Neural progenitor cell (in vitro differentiated cells): Measurements from ENCODE around the gene RAC2. TPM values are rescaled to one million over a fixed set of nuclear protein-coding genes. Genes with fewer than 3 reads are reported as not detected.
"Not testable (repeated sequence)": the region's sequence is repeated elsewhere in the genome, so short reads cannot be mapped to it uniquely, and the experiment has no call there.

Experiments used
- DNase-seq: peaks from one replicate; pipeline ENCODE4 v3.0.0-alpha.2; 2016; ENCODE audit warnings: low spot score
- H2AFZ ChIP-seq: fragments of 200-600 bp; sonication (generic); replicated peaks from 2 replicates; pipeline ENCODE4 v1.6.1; 2016; ENCODE audit warnings: antibody characterized with exemption
- H3F3A ChIP-seq: fragments of 200-600 bp; sonication (generic); 2 replicates; pipeline ENCODE4 v1.6.1; 2016; ENCODE audit warnings: antibody characterized with exemption, low read depth
- H3K27ac ChIP-seq: fragments of 200-600 bp; sonication (generic); 2 replicates; pipeline ENCODE4 v1.5.1; 2016; ENCODE audit warnings: mild to moderate bottlenecking
- H3K27me3 ChIP-seq: fragments of 200-600 bp; sonication (generic); 2 replicates; pipeline ENCODE4 v1.6.1; 2016; ENCODE audit warnings: mild to moderate bottlenecking, moderate library complexity
- H3K36me3 ChIP-seq: fragments of 200-600 bp; sonication (generic); 2 replicates; pipeline ENCODE4 v1.5.1; 2016
- H3K4me1 ChIP-seq: fragments of 200-600 bp; sonication (generic); 2 replicates; pipeline ENCODE4 v1.6.1; 2016; ENCODE audit warnings: mixed run types
- H3K4me2 ChIP-seq: fragments of 200-600 bp; sonication (generic); 2 replicates; pipeline ENCODE4 v1.6.1; 2016
- H3K4me3 ChIP-seq: fragments of 200-600 bp; sonication (generic); 2 replicates; pipeline ENCODE4 v1.5.1; 2016
- H3K79me2 ChIP-seq: fragments of 200-600 bp; sonication (generic); 2 replicates; pipeline ENCODE4 v1.6.1; 2016; ENCODE audit warnings: low read depth
- H3K9ac ChIP-seq: fragments of 200-600 bp; sonication (generic); 2 replicates; pipeline ENCODE4 v1.6.1; 2016
- H3K9me3 ChIP-seq: fragments of 200-600 bp; sonication (generic); 2 replicates; pipeline ENCODE4 v1.5.1; 2016; ENCODE audit warnings: low read depth
- H4K20me1 ChIP-seq: fragments of 200-600 bp; sonication (generic); 2 replicates; pipeline ENCODE4 v1.6.1; 2016; ENCODE audit warnings: low read depth
- H3K27ac Mint-ChIP-seq: 3 replicates; pipeline ENCODE4 v1.8.0; 2021; ENCODE audit warnings: mixed read lengths
- H3K27me3 Mint-ChIP-seq: 2 replicates; pipeline ENCODE4 v1.8.0; 2022; ENCODE audit warnings: low read depth, mild to moderate bottlenecking, inconsistent platforms, moderate library complexity, mixed read lengths; ENCODE audit not compliant: insufficient read depth
- H3K36me3 Mint-ChIP-seq: 3 replicates; pipeline ENCODE4 v1.8.0; 2021; ENCODE audit warnings: mixed read lengths
- H3K4me1 Mint-ChIP-seq: 3 replicates; pipeline ENCODE4 v1.8.0; 2021; ENCODE audit warnings: mixed read lengths
- H3K4me3 Mint-ChIP-seq: 3 replicates; pipeline ENCODE4 v1.8.0; 2021; ENCODE audit warnings: mild to moderate bottlenecking, moderate library complexity, mixed read lengths
- H3K9me3 Mint-ChIP-seq: 3 replicates; pipeline ENCODE4 v1.8.0; 2020; ENCODE audit warnings: mixed read lengths
- EZH2 ChIP-seq: fragments of 200-600 bp; sonication (generic); IDR thresholded peaks from 2 replicates; pipeline ENCODE4 v1.6.1; 2017; ENCODE audit warnings: antibody characterized with exemption, mild to moderate bottlenecking, moderate library complexity
- EZH2phosphoT487 ChIP-seq: fragments of 200-600 bp; sonication (generic); IDR thresholded peaks from 2 replicates; pipeline ENCODE4 v1.6.1; 2017; ENCODE audit warnings: antibody characterized with exemption
- total RNA-seq: library from RNA; depleted of rRNA; stranded (reverse); fragments of >200 nt; gene quantifications from 2 replicates; pipeline ENCODE4 v1.2.3, GENCODE V29; 2015; ENCODE audit warnings: low replicate concordance
- TF ChIP-seq, protein P1 (sequence below): fragments of 200-600 bp; sonication (generic); IDR thresholded peaks from 2 replicates; pipeline ENCODE4 v1.5.1; 2017; ENCODE audit warnings: antibody characterized with exemption, mild to moderate bottlenecking

The RAC2 gene
- total RNA-seq, 1 donor from 2014 or later, result 1.7 TPM

DNA sequence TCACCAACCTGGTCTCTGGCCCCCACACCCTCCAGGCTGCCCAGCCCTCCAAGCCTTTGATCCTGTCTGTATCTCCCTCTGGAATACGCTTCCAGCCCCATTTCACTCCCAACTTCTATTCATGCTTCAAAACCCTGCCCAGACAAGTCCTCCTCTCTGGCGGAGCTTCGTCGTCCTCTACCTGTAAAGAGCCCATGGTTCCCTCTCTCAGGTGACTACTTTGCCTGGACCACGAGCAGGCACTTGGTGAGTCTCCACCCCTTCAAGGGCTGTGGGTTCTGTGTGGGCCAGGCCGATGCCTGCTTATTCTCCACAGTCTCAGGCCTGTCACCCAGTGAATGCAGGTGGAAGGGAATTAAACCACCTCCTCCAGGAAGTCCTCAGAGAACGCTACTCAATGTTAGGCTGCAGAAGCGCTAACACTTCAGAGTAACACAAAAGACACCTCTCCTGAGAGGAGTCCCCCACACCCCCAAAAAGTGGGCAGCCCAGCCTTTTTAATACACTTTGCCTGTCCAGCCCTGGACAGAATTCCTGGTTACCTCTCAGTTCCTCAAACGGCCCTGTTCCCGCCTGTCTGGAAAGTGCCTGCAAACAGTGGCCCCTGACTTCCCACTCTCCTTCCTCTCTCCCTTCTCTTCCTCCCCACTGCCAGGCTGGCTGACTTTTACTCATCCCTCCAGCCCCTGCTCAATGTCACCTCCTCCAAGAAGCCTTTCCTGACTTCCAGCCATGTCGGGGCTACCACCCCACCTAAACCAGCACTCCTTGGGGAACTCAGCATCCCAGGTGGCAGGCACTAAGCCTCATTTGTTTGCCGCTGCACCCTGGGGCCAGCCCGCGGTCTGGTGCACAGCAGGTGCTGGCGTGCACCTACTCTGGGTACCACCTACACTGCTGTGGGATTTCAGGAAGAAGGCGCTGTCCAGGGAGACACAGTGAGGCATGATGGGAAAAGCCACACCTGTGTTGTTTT is 9.0 kb downstream of the RAC2 start:
- no peak overlapping the region for H2AFZ ChIP-seq
- no peaks in the 10 kb centered on the region for H3F3A ChIP-seq
- H3K9me3 ChIP-seq, result no peaks in the 10 kb centered on the region
- Mint-ChIP-seq H3K36me3 (no peaks in the 10 kb centered on the region), H3K27ac (peak overlapping the region; percentile 72), H3K4me1 (peaks cover 12% of the 10 kb centered on the region), H3K4me3 (peak overlapping the region; percentile 43), H3K27me3 (peaks cover 11% of the 10 kb centered on the region), H3K9me3 (no peaks in the 10 kb centered on the region)
- H3K79me2 ChIP-seq, result no peaks in the 10 kb centered on the region
- no peaks in the 10 kb centered on the region for H3K4me1 ChIP-seq
- no peak overlapping the region for H3K27ac ChIP-seq
- DNase-seq, result no peak
- H3K4me3 ChIP-seq, result no peak overlapping the region
- H3K4me2 ChIP-seq, result no peak overlapping the region
- TF ChIP-seq EZH2phosphoT487, result no peak
- no peak for TF ChIP-seq EZH2
- TF ChIP-seq, protein P1, sequence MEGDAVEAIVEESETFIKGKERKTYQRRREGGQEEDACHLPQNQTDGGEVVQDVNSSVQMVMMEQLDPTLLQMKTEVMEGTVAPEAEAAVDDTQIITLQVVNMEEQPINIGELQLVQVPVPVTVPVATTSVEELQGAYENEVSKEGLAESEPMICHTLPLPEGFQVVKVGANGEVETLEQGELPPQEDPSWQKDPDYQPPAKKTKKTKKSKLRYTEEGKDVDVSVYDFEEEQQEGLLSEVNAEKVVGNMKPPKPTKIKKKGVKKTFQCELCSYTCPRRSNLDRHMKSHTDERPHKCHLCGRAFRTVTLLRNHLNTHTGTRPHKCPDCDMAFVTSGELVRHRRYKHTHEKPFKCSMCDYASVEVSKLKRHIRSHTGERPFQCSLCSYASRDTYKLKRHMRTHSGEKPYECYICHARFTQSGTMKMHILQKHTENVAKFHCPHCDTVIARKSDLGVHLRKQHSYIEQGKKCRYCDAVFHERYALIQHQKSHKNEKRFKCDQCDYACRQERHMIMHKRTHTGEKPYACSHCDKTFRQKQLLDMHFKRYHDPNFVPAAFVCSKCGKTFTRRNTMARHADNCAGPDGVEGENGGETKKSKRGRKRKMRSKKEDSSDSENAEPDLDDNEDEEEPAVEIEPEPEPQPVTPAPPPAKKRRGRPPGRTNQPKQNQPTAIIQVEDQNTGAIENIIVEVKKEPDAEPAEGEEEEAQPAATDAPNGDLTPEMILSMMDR, result no peak
- H3K27me3 ChIP-seq, result no peaks in the 10 kb centered on the region
- H4K20me1 ChIP-seq, result no peaks in the 10 kb centered on the region
- H3K9ac ChIP-seq, result no peak overlapping the region
- H3K36me3 ChIP-seq, result no peaks in the 10 kb centered on the region

DNA sequence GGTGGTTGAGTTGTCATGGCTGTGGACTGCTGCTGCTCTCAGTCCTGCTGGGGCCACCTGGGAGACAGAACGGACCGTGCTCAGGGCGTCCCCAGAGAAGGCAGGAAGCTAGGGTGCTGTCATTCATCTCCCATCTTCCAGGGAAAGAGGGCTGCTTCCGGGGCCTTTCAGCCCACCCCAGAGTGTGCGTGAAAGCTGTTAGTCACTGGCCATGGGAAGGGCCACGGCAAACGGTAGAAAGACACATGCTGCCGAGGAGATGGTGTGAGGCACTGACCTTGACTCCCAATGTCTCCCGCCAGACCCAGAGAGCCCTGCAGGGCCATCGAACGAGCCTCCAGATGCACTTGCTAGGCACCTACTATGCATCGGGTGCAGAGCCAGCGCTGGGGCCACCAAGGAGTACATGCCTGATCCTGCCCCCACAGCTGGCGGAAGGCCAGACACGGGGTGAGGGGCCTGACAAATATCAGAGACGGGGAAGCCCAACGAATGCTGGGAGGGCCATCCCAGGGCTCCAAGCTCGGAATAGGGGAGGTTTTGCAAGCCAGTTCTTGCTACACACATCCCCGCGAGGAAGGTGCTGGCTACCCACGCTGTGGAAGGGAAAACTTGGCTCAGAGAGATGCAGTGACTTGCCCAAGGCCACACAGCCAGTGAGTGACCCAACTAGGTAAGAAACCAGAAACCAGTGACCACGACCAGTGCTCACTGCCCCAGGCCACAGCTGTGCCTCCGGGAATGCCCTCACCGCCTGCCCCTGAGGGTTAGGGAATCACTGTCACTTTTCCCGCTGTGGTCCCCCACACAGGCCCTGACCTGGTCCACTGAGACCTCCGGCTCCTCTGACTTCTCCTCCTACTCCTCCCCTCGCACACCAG is 10.1 kb downstream of the RAC2 start:
- no peak for TF ChIP-seq EZH2
- no peak for TF ChIP-seq EZH2phosphoT487
- TF ChIP-seq, protein P1, result no peak
- Histone ChIP-seq H3K4me2 (no peak overlapping the region), H3F3A (no peaks in the 10 kb centered on the region), H2AFZ (no peak overlapping the region), H3K9me3 (no peaks in the 10 kb centered on the region), H3K9ac (no peak overlapping the region), H4K20me1 (no peaks in the 10 kb centered on the region), H3K27me3 (no peaks in the 10 kb centered on the region), H3K27ac (no peak overlapping the region), H3K79me2 (no peaks in the 10 kb centered on the region), H3K36me3 (no peaks in the 10 kb centered on the region), H3K4me1 (no peaks in the 10 kb centered on the region), H3K4me3 (no peak overlapping the region)
- no peaks in the 10 kb centered on the region for H3K9me3 Mint-ChIP-seq
- peak overlapping the region; percentile 72 for H3K27ac Mint-ChIP-seq
- H3K27me3 Mint-ChIP-seq, result peaks cover 13% of the 10 kb centered on the region
- no peaks in the 10 kb centered on the region for H3K36me3 Mint-ChIP-seq
- no peak for DNase-seq
- peak overlapping the region; percentile 43 for H3K4me3 Mint-ChIP-seq
- peaks cover 12% of the 10 kb centered on the region for H3K4me1 Mint-ChIP-seq

DNA sequence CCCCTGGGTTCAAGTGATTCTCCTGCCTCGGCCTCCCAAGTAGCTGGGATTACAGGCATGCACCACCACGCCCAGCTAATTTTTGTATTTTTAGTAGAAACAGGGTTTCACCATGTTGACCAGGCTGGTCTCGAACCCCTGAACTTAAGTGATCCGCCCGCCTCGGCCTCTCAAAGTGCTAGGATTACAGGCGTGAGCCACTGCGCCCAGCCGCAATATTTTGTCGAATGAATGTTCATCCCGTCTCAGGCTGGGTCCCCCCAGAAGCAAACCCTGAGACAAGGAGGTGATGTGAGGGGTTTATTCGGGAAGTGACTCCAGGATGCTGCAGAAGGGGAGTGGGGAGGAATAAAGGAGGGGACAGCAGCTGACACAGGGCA is 10.7 kb downstream of the RAC2 start:
- peaks cover 13% of the 10 kb centered on the region for H3K27me3 Mint-ChIP-seq
- H3K4me1 ChIP-seq, H3K4me3 ChIP-seq, H3K4me3 Mint-ChIP-seq, H3K36me3 ChIP-seq, H3K9me3 Mint-ChIP-seq, H3K9me3 ChIP-seq, H3F3A ChIP-seq, H3K79me2 ChIP-seq, DNase-seq, H3K9ac ChIP-seq, H4K20me1 ChIP-seq, H2AFZ ChIP-seq, H3K27me3 ChIP-seq, H3K27ac ChIP-seq, H3K4me2 ChIP-seq, H3K36me3 Mint-ChIP-seq: not testable (repeated sequence)
- H3K27ac Mint-ChIP-seq, result peak overlapping the region; percentile 14
- H3K4me1 Mint-ChIP-seq, result peaks cover 12% of the 10 kb centered on the region
